ENCODE data around the gene COMMD3. TPM values are rescaled to one million over a fixed set of nuclear protein-coding genes. Genes with fewer than 3 reads are reported as not detected.
A peak's percentile ranks its signal among the peaks of the same experiment; 100 is the strongest.

COMMD3 gene
- total and polyA plus RNA-seq, 9 of the 15 experiments (the other 6 are each of a cell fraction or from before 2014, with no cell fraction given), result 50.7 to 217 (median 80.1) TPM

DNA sequence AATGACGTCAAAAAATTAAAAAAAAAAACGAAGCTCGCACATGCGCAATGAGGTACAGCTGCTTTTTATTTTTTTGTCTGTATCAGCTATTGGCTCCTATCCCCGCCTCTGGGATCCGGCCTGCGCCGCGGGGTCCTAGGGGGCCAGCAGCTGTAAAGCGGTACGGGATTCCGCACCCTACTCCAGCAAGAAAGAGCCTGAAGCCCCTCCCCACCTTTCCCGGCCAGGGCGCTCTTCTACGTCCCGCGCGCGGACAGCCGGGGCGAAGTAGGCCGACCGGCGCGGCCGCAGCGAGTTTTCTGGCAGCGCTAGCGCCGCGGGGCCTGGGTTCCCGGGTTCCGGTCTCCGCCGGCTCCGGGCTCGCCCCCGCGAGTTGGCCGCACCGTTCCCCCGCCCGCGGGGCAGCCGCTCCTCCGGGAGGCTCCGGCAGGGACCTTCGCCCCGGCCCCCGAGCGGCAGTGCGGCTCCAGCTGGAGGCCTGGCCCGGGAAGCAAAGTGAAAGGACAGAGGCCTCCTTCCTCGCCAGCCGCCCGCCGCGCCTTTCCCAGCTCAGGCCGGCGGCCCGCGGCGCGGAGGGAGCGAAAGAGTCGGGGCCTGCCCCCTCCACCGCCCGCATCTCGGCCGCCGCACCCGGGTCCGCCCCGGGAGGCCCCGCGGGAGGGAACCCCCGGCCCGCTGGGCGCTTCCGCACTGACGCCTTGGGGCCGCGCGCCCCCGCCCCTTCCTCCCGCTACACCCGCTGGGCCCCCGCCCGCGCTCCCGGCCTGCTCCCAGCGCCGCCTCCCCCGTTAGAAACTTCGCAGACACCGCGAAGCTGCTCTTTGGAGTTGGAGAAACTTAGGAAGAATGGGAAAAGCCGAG, 24.4 kb downstream of the COMMD3 start (continued):
- TF ChIP-seq, protein P1, sequence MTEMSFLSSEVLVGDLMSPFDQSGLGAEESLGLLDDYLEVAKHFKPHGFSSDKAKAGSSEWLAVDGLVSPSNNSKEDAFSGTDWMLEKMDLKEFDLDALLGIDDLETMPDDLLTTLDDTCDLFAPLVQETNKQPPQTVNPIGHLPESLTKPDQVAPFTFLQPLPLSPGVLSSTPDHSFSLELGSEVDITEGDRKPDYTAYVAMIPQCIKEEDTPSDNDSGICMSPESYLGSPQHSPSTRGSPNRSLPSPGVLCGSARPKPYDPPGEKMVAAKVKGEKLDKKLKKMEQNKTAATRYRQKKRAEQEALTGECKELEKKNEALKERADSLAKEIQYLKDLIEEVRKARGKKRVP (CRISPR knock-in tag; IDR thresholded peaks at IDR 0.05), result no peak
- TF ChIP-seq MXI1 (IDR thresholded peaks at IDR 0.05; ENCODE audit: low read depth, low read length), result no peak
- TF ChIP-seq JUN (IDR thresholded peaks at IDR 0.05; ENCODE audit: borderline replicate concordance, low read depth, low read length), result no peak
- no peak for TF ChIP-seq JUN (CRISPR knock-in tag; IDR thresholded peaks at IDR 0.05; ENCODE audit: borderline replicate concordance)
- TF ChIP-seq CSDE1 (IDR thresholded peaks at IDR 0.05), result no peak
- TF ChIP-seq, protein P2, sequence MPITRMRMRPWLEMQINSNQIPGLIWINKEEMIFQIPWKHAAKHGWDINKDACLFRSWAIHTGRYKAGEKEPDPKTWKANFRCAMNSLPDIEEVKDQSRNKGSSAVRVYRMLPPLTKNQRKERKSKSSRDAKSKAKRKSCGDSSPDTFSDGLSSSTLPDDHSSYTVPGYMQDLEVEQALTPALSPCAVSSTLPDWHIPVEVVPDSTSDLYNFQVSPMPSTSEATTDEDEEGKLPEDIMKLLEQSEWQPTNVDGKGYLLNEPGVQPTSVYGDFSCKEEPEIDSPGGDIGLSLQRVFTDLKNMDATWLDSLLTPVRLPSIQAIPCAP (CRISPR knock-in tag; IDR thresholded peaks at IDR 0.05; ENCODE audit: borderline replicate concordance), result no peak
- TF ChIP-seq, protein P3, sequence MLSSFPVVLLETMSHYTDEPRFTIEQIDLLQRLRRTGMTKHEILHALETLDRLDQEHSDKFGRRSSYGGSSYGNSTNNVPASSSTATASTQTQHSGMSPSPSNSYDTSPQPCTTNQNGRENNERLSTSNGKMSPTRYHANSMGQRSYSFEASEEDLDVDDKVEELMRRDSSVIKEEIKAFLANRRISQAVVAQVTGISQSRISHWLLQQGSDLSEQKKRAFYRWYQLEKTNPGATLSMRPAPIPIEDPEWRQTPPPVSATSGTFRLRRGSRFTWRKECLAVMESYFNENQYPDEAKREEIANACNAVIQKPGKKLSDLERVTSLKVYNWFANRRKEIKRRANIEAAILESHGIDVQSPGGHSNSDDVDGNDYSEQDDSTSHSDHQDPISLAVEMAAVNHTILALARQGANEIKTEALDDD (IDR thresholded peaks at IDR 0.05), result no peak
- TF ChIP-seq HCFC1 (IDR thresholded peaks at IDR 0.05; ENCODE audit: low read depth, low read length), result no peak
- no peak for TF ChIP-seq SRF (CRISPR knock-in tag; IDR thresholded peaks at IDR 0.05)
- TF ChIP-seq LEF1 (IDR thresholded peaks at IDR 0.05), result no peak
- peak; percentile 55; the same call in 1 of the 2 replicates for TF ChIP-seq ERF (CRISPR knock-in tag; IDR thresholded peaks at IDR 0.05)
- peak; percentile 43; the same call in 1 of the 2 replicates for TF ChIP-seq MYC (IDR thresholded peaks at IDR 0.05; ENCODE audit: low read depth, low read length)
- no peak for TF ChIP-seq MYC (CRISPR knock-in tag; IDR thresholded peaks at IDR 0.05; ENCODE audit: borderline replicate concordance, low read depth)
- TF ChIP-seq, protein P4, sequence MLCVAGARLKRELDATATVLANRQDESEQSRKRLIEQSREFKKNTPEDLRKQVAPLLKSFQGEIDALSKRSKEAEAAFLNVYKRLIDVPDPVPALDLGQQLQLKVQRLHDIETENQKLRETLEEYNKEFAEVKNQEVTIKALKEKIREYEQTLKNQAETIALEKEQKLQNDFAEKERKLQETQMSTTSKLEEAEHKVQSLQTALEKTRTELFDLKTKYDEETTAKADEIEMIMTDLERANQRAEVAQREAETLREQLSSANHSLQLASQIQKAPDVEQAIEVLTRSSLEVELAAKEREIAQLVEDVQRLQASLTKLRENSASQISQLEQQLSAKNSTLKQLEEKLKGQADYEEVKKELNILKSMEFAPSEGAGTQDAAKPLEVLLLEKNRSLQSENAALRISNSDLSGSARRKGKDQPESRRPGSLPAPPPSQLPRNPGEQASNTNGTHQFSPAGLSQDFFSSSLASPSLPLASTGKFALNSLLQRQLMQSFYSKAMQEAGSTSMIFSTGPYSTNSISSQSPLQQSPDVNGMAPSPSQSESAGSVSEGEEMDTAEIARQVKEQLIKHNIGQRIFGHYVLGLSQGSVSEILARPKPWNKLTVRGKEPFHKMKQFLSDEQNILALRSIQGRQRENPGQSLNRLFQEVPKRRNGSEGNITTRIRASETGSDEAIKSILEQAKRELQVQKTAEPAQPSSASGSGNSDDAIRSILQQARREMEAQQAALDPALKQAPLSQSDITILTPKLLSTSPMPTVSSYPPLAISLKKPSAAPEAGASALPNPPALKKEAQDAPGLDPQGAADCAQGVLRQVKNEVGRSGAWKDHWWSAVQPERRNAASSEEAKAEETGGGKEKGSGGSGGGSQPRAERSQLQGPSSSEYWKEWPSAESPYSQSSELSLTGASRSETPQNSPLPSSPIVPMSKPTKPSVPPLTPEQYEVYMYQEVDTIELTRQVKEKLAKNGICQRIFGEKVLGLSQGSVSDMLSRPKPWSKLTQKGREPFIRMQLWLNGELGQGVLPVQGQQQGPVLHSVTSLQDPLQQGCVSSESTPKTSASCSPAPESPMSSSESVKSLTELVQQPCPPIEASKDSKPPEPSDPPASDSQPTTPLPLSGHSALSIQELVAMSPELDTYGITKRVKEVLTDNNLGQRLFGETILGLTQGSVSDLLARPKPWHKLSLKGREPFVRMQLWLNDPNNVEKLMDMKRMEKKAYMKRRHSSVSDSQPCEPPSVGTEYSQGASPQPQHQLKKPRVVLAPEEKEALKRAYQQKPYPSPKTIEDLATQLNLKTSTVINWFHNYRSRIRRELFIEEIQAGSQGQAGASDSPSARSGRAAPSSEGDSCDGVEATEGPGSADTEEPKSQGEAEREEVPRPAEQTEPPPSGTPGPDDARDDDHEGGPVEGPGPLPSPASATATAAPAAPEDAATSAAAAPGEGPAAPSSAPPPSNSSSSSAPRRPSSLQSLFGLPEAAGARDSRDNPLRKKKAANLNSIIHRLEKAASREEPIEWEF (CRISPR knock-in tag; IDR thresholded peaks at IDR 0.05), result no peak; the same call in 1 of the 2 replicates
- no peak for TF ChIP-seq ZNF445 (CRISPR knock-in tag; IDR thresholded peaks at IDR 0.05; ENCODE audit: low read depth)
- no peak for TF ChIP-seq GABPB2 (CRISPR knock-in tag; conservative IDR thresholded peaks at IDR 0.05)
- no peak for TF ChIP-seq NFYB (IDR thresholded peaks at IDR 0.05; ENCODE audit: extremely low read depth, insufficient read length)
- no peak for TF ChIP-seq CBFA2T2 (conservative IDR thresholded peaks at IDR 0.05)

Measured in K562 (cell line).